Measurements from ENCODE around the gene AGT.
"Not testable (repeated sequence)": the region's sequence is repeated elsewhere in the genome, so short reads cannot be mapped to it uniquely, and the experiment has no call there.

Gene AGT

DNA sequence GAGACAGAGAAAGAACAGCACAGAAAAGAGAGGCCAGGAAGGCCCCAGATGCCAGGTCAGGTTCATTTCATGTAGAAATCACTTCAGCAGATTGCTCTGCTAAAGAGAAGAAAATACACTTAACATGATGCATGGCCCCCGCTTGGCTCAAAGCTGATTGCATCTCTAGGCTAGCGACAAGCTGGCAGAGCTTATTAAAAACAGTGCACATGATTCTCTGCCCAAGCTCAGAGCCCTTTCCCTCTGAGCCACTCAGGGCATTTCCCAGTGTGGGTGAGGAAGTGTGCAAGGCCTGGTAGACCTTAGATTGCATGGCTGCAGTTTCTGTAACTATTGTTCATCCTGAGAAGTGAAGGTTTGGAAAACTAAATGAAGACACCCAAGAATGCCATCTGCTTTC lies 30.0 kb upstream of the AGT start:
- Histone ChIP-seq H3K36me3 (ENCODE audit: control insufficient read depth in 2 of 2, insufficient read depth in 2 of 2, low read length in 2 of 2) (no peaks in the 10 kb centered on the region), H3K4me1 (ENCODE audit: control insufficient read depth, insufficient read depth, low read length) (no peaks in the 10 kb centered on the region), H3K4me3 (ENCODE audit: low read length in 2 of 2) (no peak overlapping the region), H3K9me3 (ENCODE audit: control insufficient read depth in 2 of 2, low read length in 2 of 2) (no peaks in the 10 kb centered on the region), H3K27me3 (ENCODE audit: control insufficient read depth in 1 of 2, insufficient read depth in 2 of 2, low read length in 2 of 2) (peaks cover 0 to 2% of the 10 kb centered on the region in 2 donors), H3K27ac (ENCODE audit: low read length) (no peak overlapping the region), H3K9ac (ENCODE audit: low read length in 2 of 2) (no peak overlapping the region)

DNA sequence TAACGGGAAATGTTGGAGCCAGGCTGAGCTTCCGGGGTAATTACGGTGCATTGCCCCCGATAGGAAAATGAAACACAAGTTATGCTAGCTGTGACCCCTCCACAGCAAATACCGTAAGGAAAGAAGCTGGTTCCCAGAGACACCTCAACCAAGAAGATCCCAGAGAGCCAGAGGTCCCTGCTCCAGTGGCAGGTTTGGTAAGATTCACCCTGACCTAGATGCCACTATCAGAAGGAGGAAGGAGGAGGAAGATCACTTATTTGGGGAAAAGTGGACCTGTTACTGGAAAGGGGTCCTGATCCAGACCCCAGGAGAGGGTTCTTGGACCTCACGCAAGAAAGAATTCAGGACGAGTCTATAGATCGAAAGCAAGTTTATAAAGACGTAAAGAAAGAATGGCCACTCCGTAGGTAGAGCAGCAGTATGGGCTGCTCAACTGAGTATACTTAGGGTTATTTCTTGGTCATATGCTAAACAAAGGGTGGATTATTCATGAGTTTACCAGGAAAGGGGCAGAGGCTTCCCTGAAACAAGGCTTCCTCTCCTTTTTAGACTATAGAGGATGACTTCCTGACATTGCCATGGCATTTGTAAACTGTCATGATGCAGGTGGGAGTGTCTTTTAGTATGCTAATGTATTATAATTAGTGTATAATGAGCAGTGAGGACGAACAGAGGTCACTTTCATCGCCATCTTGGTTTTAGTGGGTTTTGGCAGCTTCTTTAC lies 25.8 kb upstream of the AGT start:
- Histone ChIP-seq H3K27ac (ENCODE audit: low read length) (no peak overlapping the region), H3K9ac (ENCODE audit: low read length in 2 of 2) (no peak overlapping the region), H3K36me3 (ENCODE audit: control insufficient read depth in 2 of 2, insufficient read depth in 2 of 2, low read length in 2 of 2) (no peaks in the 10 kb centered on the region), H3K4me3 (ENCODE audit: low read length in 2 of 2) (no peak overlapping the region), H3K27me3 (ENCODE audit: control insufficient read depth in 1 of 2, insufficient read depth in 2 of 2, low read length in 2 of 2) (peaks cover 0 to 2% of the 10 kb centered on the region in 2 donors), H3K4me1 (ENCODE audit: control insufficient read depth, insufficient read depth, low read length) (no peaks in the 10 kb centered on the region), H3K9me3 (ENCODE audit: control insufficient read depth in 2 of 2, low read length in 2 of 2) (peaks cover 0 to 3% of the 10 kb centered on the region in 2 donors)

DNA sequence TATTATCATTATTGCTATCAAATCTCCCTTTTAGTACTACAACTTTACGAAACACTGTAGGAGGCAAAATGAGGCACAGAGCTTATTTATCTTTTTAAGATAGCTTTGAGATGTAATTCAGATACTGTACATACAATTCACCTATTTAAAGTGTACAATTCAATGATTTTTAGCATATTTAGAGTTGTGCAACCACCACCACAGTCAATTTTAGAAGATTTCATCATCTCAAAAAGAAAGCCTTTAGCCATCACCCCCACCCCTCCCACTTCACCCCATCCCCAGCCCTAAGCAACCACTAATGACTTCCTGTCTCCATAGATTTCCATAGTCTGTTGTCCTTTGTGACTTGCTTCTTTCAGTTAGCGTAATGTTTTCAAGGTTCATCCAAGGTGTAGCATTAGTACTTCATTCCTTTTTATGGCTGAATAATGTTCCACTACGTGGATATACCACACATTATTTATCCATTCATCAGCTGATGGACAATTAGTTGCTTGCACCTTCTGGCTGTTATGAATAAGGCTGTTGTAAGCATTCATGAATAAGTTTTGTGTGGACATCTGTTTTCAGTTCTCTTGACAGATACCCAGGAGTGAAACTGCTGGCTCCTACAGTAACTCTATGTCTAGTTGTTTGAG lies 23.8 kb upstream of the AGT start:
- H3K27ac ChIP-seq (ENCODE audit: low read length) = no peak overlapping the region
- H3K4me1 ChIP-seq (ENCODE audit: control insufficient read depth, insufficient read depth, low read length) = no peaks in the 10 kb centered on the region
- H3K36me3 ChIP-seq (ENCODE audit: control insufficient read depth in 2 of 2, insufficient read depth in 2 of 2, low read length in 2 of 2) = no peaks in the 10 kb centered on the region
- no peak overlapping the region for H3K4me3 ChIP-seq (ENCODE audit: low read length in 2 of 2)
- peaks cover 0 to 3% of the 10 kb centered on the region in 2 donors for H3K9me3 ChIP-seq (ENCODE audit: control insufficient read depth in 2 of 2, low read length in 2 of 2)
- no peak overlapping the region for H3K9ac ChIP-seq (ENCODE audit: low read length in 2 of 2)
- H3K27me3 ChIP-seq (ENCODE audit: control insufficient read depth in 1 of 2, insufficient read depth in 2 of 2, low read length in 2 of 2) = peaks cover 0 to 2% of the 10 kb centered on the region in 2 donors

DNA sequence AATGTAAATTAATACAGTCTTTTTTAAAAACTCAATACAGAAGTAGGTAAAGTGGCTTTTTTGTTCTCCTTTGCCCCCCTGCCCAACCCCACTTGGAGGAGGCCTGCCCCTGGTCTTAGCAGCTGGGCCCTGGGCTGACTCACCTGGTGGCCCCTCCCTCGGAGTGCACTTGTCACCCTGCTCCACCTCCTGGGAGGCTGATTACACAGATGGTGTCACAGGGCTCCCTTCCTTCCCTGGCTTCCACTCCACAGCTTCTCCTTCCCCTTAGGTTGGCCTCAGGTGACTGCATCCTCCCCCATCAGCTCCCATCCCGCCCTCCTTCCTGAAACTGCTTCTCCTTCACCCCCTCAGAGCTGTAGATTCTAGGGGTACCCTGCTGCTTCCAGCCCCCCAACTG lies 21.5 kb upstream of the AGT start:
- Histone ChIP-seq H3K4me3 (ENCODE audit: low read length in 2 of 2) (no peak overlapping the region), H3K4me1 (ENCODE audit: control insufficient read depth, insufficient read depth, low read length) (no peaks in the 10 kb centered on the region), H3K36me3 (ENCODE audit: control insufficient read depth in 2 of 2, insufficient read depth in 2 of 2, low read length in 2 of 2) (no peaks in the 10 kb centered on the region), H3K27me3 (ENCODE audit: control insufficient read depth in 1 of 2, insufficient read depth in 2 of 2, low read length in 2 of 2) (peaks cover 0 to 2% of the 10 kb centered on the region in 2 donors), H3K9me3 (ENCODE audit: control insufficient read depth in 2 of 2, low read length in 2 of 2) (peaks cover 0 to 3% of the 10 kb centered on the region in 2 donors), H3K27ac (ENCODE audit: low read length) (no peak overlapping the region), H3K9ac (ENCODE audit: low read length in 2 of 2) (no peak overlapping the region)

DNA sequence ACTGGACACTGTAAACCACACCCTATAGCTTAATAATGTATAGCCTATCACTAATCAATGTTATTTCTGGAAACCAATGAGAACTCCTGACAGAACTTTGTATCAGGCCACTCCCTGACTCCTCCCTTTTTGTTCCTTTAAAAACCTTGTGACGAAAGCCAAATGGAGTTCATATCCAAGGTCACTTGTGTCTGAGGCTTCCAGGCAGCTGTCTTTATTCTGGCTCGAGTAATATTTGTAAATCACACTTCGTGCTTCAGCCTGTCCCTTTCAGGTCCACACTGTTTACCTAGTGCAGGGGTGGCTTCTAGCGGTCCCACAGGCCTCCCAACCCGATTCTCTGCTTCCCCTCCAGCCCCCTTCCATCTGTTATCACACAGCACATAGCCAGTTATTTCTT lies 17.1 kb upstream of the AGT start:
- H3K36me3 ChIP-seq (ENCODE audit: control insufficient read depth in 2 of 2, insufficient read depth in 2 of 2, low read length in 2 of 2) = no peaks in the 10 kb centered on the region
- no peaks in the 10 kb centered on the region for H3K4me1 ChIP-seq (ENCODE audit: control insufficient read depth, insufficient read depth, low read length)
- no peak overlapping the region for H3K27ac ChIP-seq (ENCODE audit: low read length)
- no peak overlapping the region for H3K4me3 ChIP-seq (ENCODE audit: low read length in 2 of 2)
- no peaks in the 10 kb centered on the region for H3K9me3 ChIP-seq (ENCODE audit: control insufficient read depth in 2 of 2, low read length in 2 of 2)
- H3K27me3 ChIP-seq (ENCODE audit: control insufficient read depth in 1 of 2, insufficient read depth in 2 of 2, low read length in 2 of 2) = no peaks in the 10 kb centered on the region
- H3K9ac ChIP-seq (ENCODE audit: low read length in 2 of 2) = no peak overlapping the region

DNA sequence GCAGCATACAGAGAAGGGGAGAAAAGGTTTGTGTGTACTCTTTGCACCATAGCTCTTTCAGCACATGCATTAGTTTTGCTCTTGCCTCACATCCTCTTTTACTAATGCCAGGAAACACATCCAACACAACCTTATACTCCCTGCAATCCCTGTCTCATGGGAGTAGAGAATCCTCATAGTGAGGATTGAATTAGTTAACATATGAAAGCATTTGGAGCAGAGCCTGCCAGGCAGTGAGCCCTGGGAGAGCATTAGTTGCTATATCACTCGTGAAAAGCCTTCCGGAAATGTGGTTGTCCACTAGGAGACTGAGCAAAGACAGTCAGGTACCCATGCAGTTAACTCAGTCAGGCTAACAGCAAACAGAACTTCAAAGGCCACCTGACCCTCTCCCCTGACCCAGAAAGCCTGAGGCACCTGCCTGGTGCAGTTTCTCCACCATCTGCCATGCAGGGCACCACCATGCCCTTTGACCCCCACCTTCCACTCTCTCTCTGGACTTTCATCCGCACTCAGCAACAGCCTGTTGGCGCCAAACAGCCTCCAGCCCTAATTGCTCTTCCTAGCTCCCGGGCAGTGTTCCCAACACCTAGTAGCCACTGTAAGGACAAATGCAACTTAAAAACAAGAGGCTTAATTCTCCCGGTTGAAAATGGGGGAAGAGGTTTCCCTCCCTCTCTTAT lies 14.9 kb upstream of the AGT start:
- no peaks in the 10 kb centered on the region for H3K4me1 ChIP-seq (ENCODE audit: control insufficient read depth, insufficient read depth, low read length)
- H3K27ac ChIP-seq (ENCODE audit: low read length) = no peak overlapping the region

DNA sequence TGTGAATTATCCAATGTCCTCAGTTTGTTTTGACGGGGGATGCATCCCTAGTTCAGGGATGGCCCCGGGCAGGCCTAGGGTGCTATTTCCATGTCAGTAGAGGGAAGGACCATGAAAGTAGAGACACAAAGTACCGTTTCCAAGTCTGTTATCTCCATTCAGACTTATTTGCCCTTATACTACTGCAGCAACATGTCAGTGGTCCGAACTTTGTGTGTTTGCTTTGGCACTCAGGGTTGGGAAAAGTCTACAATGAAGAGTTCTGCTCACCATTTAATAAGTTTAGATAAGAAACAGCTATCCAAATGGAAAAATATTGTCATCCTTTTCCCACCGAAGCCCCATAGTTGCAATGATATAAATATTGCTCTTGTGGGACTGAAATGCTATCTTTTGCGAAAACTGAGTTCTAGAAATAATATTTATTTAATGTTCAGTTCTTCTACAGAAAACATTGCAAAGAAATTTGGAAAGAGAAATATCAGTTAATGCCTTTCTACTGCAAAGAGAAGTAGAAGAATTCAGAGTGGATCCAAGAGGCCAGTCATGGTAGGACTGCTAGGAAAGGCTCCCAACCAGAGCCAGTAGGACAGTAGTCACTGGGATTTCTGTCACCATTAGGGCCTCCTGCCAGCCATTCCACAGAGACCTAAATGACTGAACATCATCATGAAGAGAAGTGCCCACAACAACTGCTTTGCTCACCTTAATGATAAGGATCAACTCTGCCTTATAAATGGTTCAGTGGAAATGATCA lies 11.5 kb upstream of the AGT start:
- no peak overlapping the region for H3K9ac ChIP-seq (ENCODE audit: low read length in 2 of 2)
- H3K4me3 ChIP-seq (ENCODE audit: low read length in 2 of 2) = no peak overlapping the region
- no peaks in the 10 kb centered on the region for H3K36me3 ChIP-seq (ENCODE audit: control insufficient read depth in 2 of 2, insufficient read depth in 2 of 2, low read length in 2 of 2)
- no peak overlapping the region for H3K27ac ChIP-seq (ENCODE audit: low read length)
- H3K9me3 ChIP-seq (ENCODE audit: control insufficient read depth in 2 of 2, low read length in 2 of 2) = no peaks in the 10 kb centered on the region
- no peaks in the 10 kb centered on the region for H3K27me3 ChIP-seq (ENCODE audit: control insufficient read depth in 1 of 2, insufficient read depth in 2 of 2, low read length in 2 of 2)
- no peaks in the 10 kb centered on the region for H3K4me1 ChIP-seq (ENCODE audit: control insufficient read depth, insufficient read depth, low read length)

More for the DNA sequence above, 14.9 kb upstream of the AGT start:
- Histone ChIP-seq H3K36me3 (ENCODE audit: control insufficient read depth in 2 of 2, insufficient read depth in 2 of 2, low read length in 2 of 2) (no peaks in the 10 kb centered on the region), H3K9ac (ENCODE audit: low read length in 2 of 2) (no peak overlapping the region), H3K27me3 (ENCODE audit: control insufficient read depth in 1 of 2, insufficient read depth in 2 of 2, low read length in 2 of 2) (no peaks in the 10 kb centered on the region), H3K4me3 (ENCODE audit: low read length in 2 of 2) (no peak overlapping the region), H3K9me3 (ENCODE audit: control insufficient read depth in 2 of 2, low read length in 2 of 2) (no peaks in the 10 kb centered on the region)

DNA sequence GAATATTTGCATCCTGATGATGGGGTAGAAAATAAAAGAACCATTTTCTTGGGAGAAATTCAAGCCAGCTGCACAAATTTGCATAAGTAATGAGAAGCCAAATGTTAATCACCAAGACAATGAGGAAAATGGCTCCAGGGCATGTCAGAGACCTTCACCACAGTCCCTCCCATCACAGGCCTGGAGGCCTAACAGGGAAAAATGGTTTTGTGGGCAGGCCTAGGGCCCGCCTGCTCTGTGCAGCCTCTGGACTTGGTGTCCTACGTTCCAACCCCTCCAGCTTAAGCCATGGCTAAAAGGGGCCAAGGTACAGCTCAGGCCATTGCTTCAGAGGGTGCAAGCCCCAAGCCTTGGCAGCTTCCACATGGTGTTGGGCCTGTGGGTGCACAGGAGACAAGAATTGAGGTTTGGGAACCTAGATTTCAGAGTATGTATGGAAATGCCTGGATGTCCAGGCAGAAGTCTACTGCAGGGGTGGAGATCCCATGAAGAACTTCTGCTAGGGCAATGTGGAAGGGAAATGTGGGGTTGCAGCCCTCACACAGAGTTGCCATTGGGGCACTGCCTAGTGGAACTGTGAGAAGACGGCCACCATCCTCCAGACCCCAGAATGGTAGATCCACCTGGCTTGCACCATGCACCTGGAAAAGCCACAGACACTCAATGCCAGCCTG lies 8.1 kb upstream of the AGT start:
- not testable (repeated sequence) for H3K36me3 ChIP-seq (ENCODE audit: control insufficient read depth in 2 of 2, insufficient read depth in 2 of 2, low read length in 2 of 2); H3K9me3 ChIP-seq (ENCODE audit: control insufficient read depth in 2 of 2, low read length in 2 of 2); H3K4me1 ChIP-seq (ENCODE audit: control insufficient read depth, insufficient read depth, low read length); H3K4me3 ChIP-seq (ENCODE audit: low read length in 2 of 2); H3K9ac ChIP-seq (ENCODE audit: low read length in 2 of 2); H3K27ac ChIP-seq (ENCODE audit: low read length); H3K27me3 ChIP-seq (ENCODE audit: control insufficient read depth in 1 of 2, insufficient read depth in 2 of 2, low read length in 2 of 2)

DNA sequence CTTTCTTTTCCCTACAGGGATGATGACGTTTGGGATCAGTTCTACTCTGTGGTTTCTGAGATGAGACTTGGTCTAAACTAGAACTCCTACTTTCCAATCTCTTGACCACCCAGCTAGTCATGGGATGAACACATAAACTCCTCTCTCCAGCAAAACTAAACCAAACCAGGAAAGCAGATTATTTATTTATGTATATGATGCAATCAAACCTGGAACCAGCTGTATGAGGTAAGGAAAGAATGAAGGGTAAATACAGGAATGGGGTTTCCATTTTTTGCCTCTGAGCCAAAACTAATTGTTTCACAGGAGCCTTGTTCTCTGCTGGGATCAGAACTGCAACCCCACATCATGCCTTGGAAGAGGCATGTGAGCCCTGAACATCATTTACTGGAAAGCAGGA lies 3.3 kb upstream of the AGT start:
- Histone ChIP-seq H3K4me3 (ENCODE audit: low read length in 2 of 2) (no peak overlapping the region), H3K36me3 (ENCODE audit: control insufficient read depth in 2 of 2, insufficient read depth in 2 of 2, low read length in 2 of 2) (no peaks in the 10 kb centered on the region), H3K4me1 (ENCODE audit: control insufficient read depth, insufficient read depth, low read length) (peaks cover 13% of the 10 kb centered on the region), H3K27me3 (ENCODE audit: control insufficient read depth in 1 of 2, insufficient read depth in 2 of 2, low read length in 2 of 2) (no peaks in the 10 kb centered on the region), H3K9me3 (ENCODE audit: control insufficient read depth in 2 of 2, low read length in 2 of 2) (no peaks in the 10 kb centered on the region), H3K27ac (ENCODE audit: low read length) (no peak overlapping the region), H3K9ac (ENCODE audit: low read length in 2 of 2) (no peak overlapping the region)

DNA sequence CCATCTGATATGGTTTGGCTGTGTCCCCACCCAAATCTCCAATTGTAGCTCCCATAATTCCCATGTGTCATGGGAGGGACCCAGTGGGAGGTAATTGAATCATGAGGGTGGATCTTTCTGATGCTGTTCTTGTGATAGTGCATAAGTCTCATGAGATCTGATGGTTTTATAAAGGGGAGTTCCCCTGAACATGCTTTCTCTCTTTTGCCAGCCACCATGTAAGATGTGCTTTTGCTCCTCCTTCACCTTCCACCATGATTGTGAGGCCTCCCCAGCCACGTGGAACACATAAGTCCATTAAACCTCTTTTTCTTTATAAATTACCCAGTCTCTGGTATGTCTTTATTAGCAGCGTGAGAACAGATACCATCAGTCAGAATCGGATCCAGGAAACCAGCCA lies 2.5 kb upstream of the AGT start:
- not testable (repeated sequence) for H3K27me3 ChIP-seq (ENCODE audit: control insufficient read depth in 1 of 2, insufficient read depth in 2 of 2, low read length in 2 of 2); H3K9ac ChIP-seq (ENCODE audit: low read length in 2 of 2); H3K9me3 ChIP-seq (ENCODE audit: control insufficient read depth in 2 of 2, low read length in 2 of 2); H3K27ac ChIP-seq (ENCODE audit: low read length); H3K36me3 ChIP-seq (ENCODE audit: control insufficient read depth in 2 of 2, insufficient read depth in 2 of 2, low read length in 2 of 2); H3K4me3 ChIP-seq (ENCODE audit: low read length in 2 of 2)
- H3K4me1 ChIP-seq (ENCODE audit: control insufficient read depth, insufficient read depth, low read length) = peaks cover 13% of the 10 kb centered on the region

All from stomach smooth muscle (tissue), 2 donors.